HepG2 (cell line): ENCODE data around the gene C20orf204. TPM values are rescaled to one million over a fixed set of nuclear protein-coding genes. Genes with fewer than 3 reads are reported as not detected.
A peak's percentile ranks its signal among the peaks of the same experiment; 100 is the strongest.

Source experiments
- GATAD2A ChIP-seq: IDR thresholded peaks from 2 replicates; pipeline ENCODE4 v1.6.1; 2016
- HMGXB3 ChIP-seq: sonication (generic); formaldehyde crosslinking; IDR thresholded peaks from 2 replicates; pipeline ENCODE4 v1.4.0; 2020; ENCODE audit warnings: missing genetic modification reagents, borderline replicate concordance
- HOMEZ ChIP-seq: IDR thresholded peaks from 2 replicates; pipeline ENCODE4 v1.6.1; 2016; ENCODE audit warnings: low read depth
- SATB2 ChIP-seq: sonication (generic); formaldehyde crosslinking; IDR thresholded peaks from 2 replicates; pipeline ENCODE4 v1.5.0; 2020; ENCODE audit warnings: missing genetic modification reagents
- SMARCE1 ChIP-seq: fragments of 450-650 bp; IDR thresholded peaks from 2 replicates; pipeline ENCODE4 v1.6.1; 2017; ENCODE audit warnings: borderline replicate concordance
- SP4 ChIP-seq: sonication (generic); formaldehyde crosslinking; IDR thresholded peaks from 2 replicates; pipeline ENCODE4 v1.8.1; 2023; ENCODE audit warnings: mild to moderate bottlenecking, missing genetic modification reagents
- SRSF1 ChIP-seq: fragments of 200-400 bp; formaldehyde crosslinking; optimal IDR thresholded peaks from 2 replicates; pipeline ENCODE3; 2017; ENCODE audit warnings: mild to moderate bottlenecking, low read depth, low read length, moderate library complexity
- STAT6 ChIP-seq: sonication (generic); formaldehyde crosslinking; IDR thresholded peaks from 2 replicates; pipeline ENCODE4 v1.4.0; 2020; ENCODE audit warnings: missing genetic modification reagents, mild to moderate bottlenecking, borderline replicate concordance
- TEAD3 ChIP-seq: optimal IDR thresholded peaks from 2 replicates; pipeline ENCODE3; 2016; ENCODE audit warnings: borderline replicate concordance
- THYN1 ChIP-seq: sonication (generic); formaldehyde crosslinking; IDR thresholded peaks from 2 replicates; pipeline ENCODE4 v1.8.1; 2023; ENCODE audit warnings: low read depth, mild to moderate bottlenecking, moderate library complexity, missing genetic modification reagents, borderline replicate concordance
- ZNF143 ChIP-seq: sonication (generic); formaldehyde crosslinking; IDR thresholded peaks from 2 replicates; pipeline ENCODE4 v1.4.0; 2020; ENCODE audit warnings: missing genetic modification reagents
- ZNF317 ChIP-seq: sonication (generic); formaldehyde crosslinking; IDR thresholded peaks from 2 replicates; pipeline ENCODE4 v1.5.0; 2020; ENCODE audit warnings: mild to moderate bottlenecking, missing genetic modification reagents
- ZNF609 ChIP-seq: sonication (generic); formaldehyde crosslinking; IDR thresholded peaks from 2 replicates; pipeline ENCODE4 v1.4.0; 2020; ENCODE audit warnings: mild to moderate bottlenecking, missing genetic modification reagents, borderline replicate concordance
- ZNF614 ChIP-seq: IDR thresholded peaks from 2 replicates; pipeline ENCODE4 v1.6.1; 2018; ENCODE audit warnings: missing biosample characterization, missing genetic modification reagents, inconsistent platforms, borderline replicate concordance
- ZNF772 ChIP-seq: sonication (generic); formaldehyde crosslinking; IDR thresholded peaks from 2 replicates; pipeline ENCODE4 v1.5.0; 2020; ENCODE audit warnings: mild to moderate bottlenecking, missing genetic modification reagents
- polyA plus RNA-seq, 8 experiments: library from polyadenylated mRNA; depleted of rRNA in 3 of 8; stranded (reverse) in 7 of 8; unstranded in 1 of 8; fragments of >200 nt; fragmentation: Illumina TruSeq in 4 of 8; extraction: Trizol in 4 of 8; gene quantifications; 2 replicates each; pipeline versions ENCODE4 v1.2.1 to v1.2.3, GENCODE V29; 2011 to 2016; ENCODE audit warnings: low read depth in 4 of 8, missing spikeins in 1 of 8, mixed read lengths in 1 of 8; ENCODE audit not compliant: insufficient read depth in 1 of 8
- total RNA-seq, 5 experiments: library from RNA; depleted of rRNA; stranded (reverse); fragments of >200 nt; fragmentation: Illumina TruSeq; extraction: Trizol; gene quantifications; 2 replicates each; pipeline ENCODE4 v1.2.3, GENCODE V29; 2016; ENCODE audit warnings: low read depth in 1 of 5

C20orf204 gene
- total and polyA plus RNA-seq, 2 of the 13 experiments (the other 11 are each of a cell fraction or from before 2014, with no cell fraction given) = 22.1 to 80.0 TPM

- TF ChIP-seq HMGXB3 (CRISPR knock-in tag) (peak; percentile 76), ZNF609 (CRISPR knock-in tag) (peak; percentile 58), ZNF614 (CRISPR knock-in tag) (peak; percentile 88; the same call in 1 of the 2 replicates), THYN1 (CRISPR knock-in tag) (no peak; the same call in 1 of the 2 replicates), SP4 (0 out of 2 replicates have a peak, but pooled peaks have one; percentile 39), HOMEZ (CRISPR knock-in tag) (no peak), ZNF317 (CRISPR knock-in tag) (0 out of 2 replicates have a peak, but pooled peaks have one; percentile 7), SRSF1 (peak; percentile 44), STAT6 (CRISPR knock-in tag) (no peak; the same call in 1 of the 2 replicates), TEAD3 (peak; percentile 27), SATB2 (CRISPR knock-in tag) (0 out of 2 replicates have a peak, but pooled peaks have one; percentile 15), ZNF143 (peak; percentile 40; the same call in 1 of the 2 replicates), SMARCE1 (no peak), GATAD2A (CRISPR knock-in tag) (peak; percentile 68), ZNF772 (CRISPR knock-in tag) (no peak)
Measured at GRCh38 chr20:64055893-64056638, 20.1 kb downstream of the C20orf204 start (continued).
